ENCODE results near the gene CLEC3B.

CLEC3B gene

GRCh38 chr3:44993471-44994205 is 32.5 kb upstream of the CLEC3B start:
- TF ChIP-seq CTCF (conservative IDR thresholded peaks at IDR 0.05; ENCODE audit: low read depth, low read length), result no peak
- no peak overlapping the region for H3K4me3 ChIP-seq (ENCODE audit: low read depth, low read length)
- peak; percentile 52 for DNase-seq (ENCODE audit: low read depth)

GRCh38 chr3:44995142-44995770 is 30.8 kb upstream of the CLEC3B start:
- TF ChIP-seq CTCF (conservative IDR thresholded peaks at IDR 0.05; ENCODE audit: low read depth, low read length), result no peak
- H3K4me3 ChIP-seq (ENCODE audit: low read depth, low read length), result no peak overlapping the region
- DNase-seq (ENCODE audit: low read depth), result peak; percentile 83

GRCh38 chr3:44996556-44996969 is 29.5 kb upstream of the CLEC3B start:
- TF ChIP-seq CTCF (conservative IDR thresholded peaks at IDR 0.05; ENCODE audit: low read depth, low read length), result no peak
- DNase-seq (ENCODE audit: low read depth), result no peak
- no peak overlapping the region for H3K4me3 ChIP-seq (ENCODE audit: low read depth, low read length)

- no peak for DNase-seq (ENCODE audit: low read depth)
- H3K4me3 ChIP-seq (ENCODE audit: low read depth, low read length), result no peak overlapping the region
- TF ChIP-seq CTCF (conservative IDR thresholded peaks at IDR 0.05; ENCODE audit: low read depth, low read length), result no peak
These were observed 26.3 kb upstream of the CLEC3B start for GRCh38 chr3:44999782-45000181.

- DNase-seq (ENCODE audit: low read depth), result no peak
- no peak for TF ChIP-seq CTCF (conservative IDR thresholded peaks at IDR 0.05; ENCODE audit: low read depth, low read length)
- H3K4me3 ChIP-seq (ENCODE audit: low read depth, low read length), result no peak overlapping the region
These were observed 25.3 kb upstream of the CLEC3B start for GRCh38 chr3:45000823-45001222.

GRCh38 chr3:45001738-45002137 is 24.4 kb upstream of the CLEC3B start:
- DNase-seq (ENCODE audit: low read depth), result no peak
- TF ChIP-seq CTCF (conservative IDR thresholded peaks at IDR 0.05; ENCODE audit: low read depth, low read length), result peak; percentile 29

More at GRCh38 chr3:45001738-45002137, 24.4 kb upstream of the CLEC3B start:
- H3K4me3 ChIP-seq (ENCODE audit: low read depth, low read length), result no peak overlapping the region
